NCI-H82 (cell line): ENCODE results near the gene RGS3.

Experiments
- DNase-seq: peaks from one replicate; lab custom pipeline; 2025; lab: John Stamatoyannopoulos, UW

Gene RGS3

GRCh38 chr9:113511856-113512761 is 48.6 kb downstream of the RGS3 start:
- DNase-seq: peak; percentile 95

- DNase-seq: no peak
These were observed 49.6 kb downstream of the RGS3 start for GRCh38 chr9:113513111-113513510.

- no peak for DNase-seq
These were observed 50.0 kb downstream of the RGS3 start for GRCh38 chr9:113513536-113513935.

GRCh38 chr9:113514061-113514460 is 50.5 kb downstream of the RGS3 start:
- DNase-seq: no peak

GRCh38 chr9:113514748-113515147 is 51.2 kb downstream of the RGS3 start:
- no peak for DNase-seq

GRCh38 chr9:113515862-113516261 is 52.3 kb downstream of the RGS3 start:
- DNase-seq: no peak

- peak; percentile 28 for DNase-seq
These were observed 53.5 kb downstream of the RGS3 start for GRCh38 chr9:113516840-113517577.

- no peak for DNase-seq
These were observed 56.0 kb downstream of the RGS3 start for GRCh38 chr9:113519426-113520108.

- DNase-seq: no peak
These were observed 56.6 kb downstream of the RGS3 start for GRCh38 chr9:113520109-113520642.

GRCh38 chr9:113521693-113522255 is 58.2 kb downstream of the RGS3 start:
- peak; percentile 42 for DNase-seq

- peak; percentile 46 for DNase-seq
These were observed 58.9 kb downstream of the RGS3 start for GRCh38 chr9:113522419-113522818.

GRCh38 chr9:113522858-113523257 is 59.3 kb downstream of the RGS3 start:
- no peak for DNase-seq

GRCh38 chr9:113523421-113524141 is 60.1 kb downstream of the RGS3 start:
- no peak for DNase-seq

- DNase-seq: no peak
These were observed 60.9 kb downstream of the RGS3 start for GRCh38 chr9:113524468-113524867.

- DNase-seq: no peak
These were observed 61.7 kb downstream of the RGS3 start for GRCh38 chr9:113525205-113525604.

GRCh38 chr9:113525831-113526230 is 62.3 kb downstream of the RGS3 start:
- DNase-seq: no peak

- no peak for DNase-seq
These were observed 62.8 kb downstream of the RGS3 start for GRCh38 chr9:113526231-113526746.

GRCh38 chr9:113526841-113527240 is 63.3 kb downstream of the RGS3 start:
- no peak for DNase-seq

- no peak for DNase-seq
These were observed 64.6 kb downstream of the RGS3 start for GRCh38 chr9:113528088-113528487.

GRCh38 chr9:113528811-113529210 is 65.3 kb downstream of the RGS3 start:
- DNase-seq: no peak
